WTC11 (cell line): ENCODE measurements around the gene AK3. TPM values are rescaled to one million over a fixed set of nuclear protein-coding genes. Genes with fewer than 3 reads are reported as not detected.

ENCODE experiments used
- ATAC-seq: fragments of 200-7000 bp; cut with Tn5 transposase; 2 replicates; pipeline ENCODE4 v1.10.0; 2021; ENCODE audit warnings: mild to moderate bottlenecking, moderate library complexity
- CTCF ChIA-PET: fragments of 300-600 bp; sonication (Branson Sonifier 250); formaldehyde crosslinking; loops from one replicate; lab custom pipeline; 2021; ENCODE audit warnings: antibody characterized with exemption; lab: Charles Lee
- POLR2A ChIA-PET: fragments of 350-600 bp; sonication (Branson Sonifier 250); formaldehyde crosslinking; loops from one replicate; lab custom pipeline; 2021; ENCODE audit warnings: antibody characterized with exemption; lab: Charles Lee
- DNase-seq: peaks from one replicate; pipeline ENCODE4 v3.0.0; 2021; ENCODE audit warnings: low spot score
- H3K27ac Mint-ChIP-seq: 2 replicates; pipeline ENCODE4 v1.8.0; 2021; ENCODE audit warnings: mixed read lengths
- H3K27me3 Mint-ChIP-seq: 2 replicates; pipeline ENCODE4 v1.8.0; 2021; ENCODE audit warnings: low read depth, mild to moderate bottlenecking, moderate library complexity, mixed read lengths
- H3K36me3 Mint-ChIP-seq: 2 replicates; pipeline ENCODE4 v1.8.0; 2021; ENCODE audit warnings: mixed read lengths
- H3K4me1 Mint-ChIP-seq: 2 replicates; pipeline ENCODE4 v1.8.0; 2022; ENCODE audit warnings: mixed read lengths
- H3K4me3 Mint-ChIP-seq: 2 replicates; pipeline ENCODE4 v1.8.0; 2021; ENCODE audit warnings: mild to moderate bottlenecking, moderate library complexity, mixed read lengths
- H3K9me3 Mint-ChIP-seq: 2 replicates; pipeline ENCODE4 v1.8.0; 2021; ENCODE audit warnings: mixed read lengths
- CBFB ChIP-seq: sonication (generic); formaldehyde crosslinking; IDR thresholded peaks from 2 replicates; pipeline ENCODE4 v1.8.1; 2022; ENCODE audit warnings: mild to moderate bottlenecking, low read depth, missing genetic modification reagents
- FOXK1 ChIP-seq: sonication (generic); formaldehyde crosslinking; IDR thresholded peaks from 2 replicates; pipeline ENCODE4 v1.8.0; 2022; ENCODE audit warnings: mild to moderate bottlenecking, moderate library complexity, missing genetic modification reagents
- FOXP1 ChIP-seq: sonication (generic); formaldehyde crosslinking; IDR thresholded peaks from 2 replicates; pipeline ENCODE4 v1.8.0; 2022; ENCODE audit warnings: missing genetic modification reagents, mild to moderate bottlenecking, moderate library complexity, borderline replicate concordance
- JAZF1 ChIP-seq: fragments of 250-450 bp; sonication (Bioruptor Pico); IDR thresholded peaks from 2 replicates; pipeline ENCODE4 v1.9.0; 2021; ENCODE audit warnings: moderate library complexity, mild to moderate bottlenecking, inconsistent platforms
- MXD4 ChIP-seq: fragments of 250-450 bp; sonication (Bioruptor Pico); IDR thresholded peaks from 2 replicates; pipeline ENCODE4 v1.8.0; 2021; ENCODE audit warnings: mild to moderate bottlenecking, moderate library complexity, borderline replicate concordance
- NR3C1 ChIP-seq: sonication (generic); formaldehyde crosslinking; conservative IDR thresholded peaks from 2 replicates; pipeline ENCODE4 v1.8.1; 2023; ENCODE audit warnings: low read depth, mild to moderate bottlenecking, missing genetic modification reagents
- RORB ChIP-seq: fragments of 250-450 bp; sonication (Bioruptor Pico); IDR thresholded peaks from 2 replicates; pipeline ENCODE4 v1.9.0; 2021; ENCODE audit warnings: mild to moderate bottlenecking
- ZNF138 ChIP-seq: sonication (generic); formaldehyde crosslinking; conservative IDR thresholded peaks from 2 replicates; pipeline ENCODE4 v1.8.1; 2022; ENCODE audit warnings: mild to moderate bottlenecking, moderate library complexity, missing genetic modification reagents
- ZNF263 ChIP-seq: sonication (generic); formaldehyde crosslinking; IDR thresholded peaks from 2 replicates; pipeline ENCODE4 v1.8.1; 2022; ENCODE audit warnings: low read depth, mild to moderate bottlenecking, moderate library complexity, missing genetic modification reagents
- ZNF317 ChIP-seq: sonication (generic); formaldehyde crosslinking; IDR thresholded peaks from 2 replicates; pipeline ENCODE4 v1.8.1; 2023; ENCODE audit warnings: low read depth, mild to moderate bottlenecking, moderate library complexity, missing genetic modification reagents, borderline replicate concordance
- ZNF671 ChIP-seq: fragments of 250-450 bp; sonication (Bioruptor Pico); IDR thresholded peaks from 2 replicates; pipeline ENCODE4 v1.8.0; 2021; ENCODE audit warnings: mild to moderate bottlenecking
- total RNA-seq: library from RNA; stranded (reverse); gene quantifications from 3 replicates; pipeline ENCODE4 v1.2.3, GENCODE V29; 2021
- TF ChIP-seq, protein P1 (sequence below): sonication (generic); formaldehyde crosslinking; IDR thresholded peaks from 2 replicates; pipeline ENCODE4 v1.8.1; 2022; ENCODE audit warnings: mild to moderate bottlenecking, missing genetic modification reagents, moderate library complexity, borderline replicate concordance
- TF ChIP-seq, protein P2 (sequence below): fragments of 250-450 bp; sonication (Bioruptor Pico); IDR thresholded peaks from 2 replicates; pipeline ENCODE4 v1.9.0; 2021; ENCODE audit warnings: mild to moderate bottlenecking, borderline replicate concordance
- TF ChIP-seq, protein P3 (sequence below): fragments of 250-450 bp; sonication (Bioruptor Pico); IDR thresholded peaks from 2 replicates; pipeline ENCODE4 v1.9.0; 2021; ENCODE audit warnings: mild to moderate bottlenecking
- TF ChIP-seq, protein P4 (sequence below): sonication (generic); formaldehyde crosslinking; IDR thresholded peaks from 2 replicates; pipeline ENCODE4 v1.8.1; 2023; ENCODE audit warnings: mild to moderate bottlenecking, missing genetic modification reagents
- TF ChIP-seq, protein P5 (sequence below): sonication (generic); formaldehyde crosslinking; IDR thresholded peaks from 2 replicates; pipeline ENCODE4 v1.8.1; 2022; ENCODE audit warnings: mild to moderate bottlenecking, moderate library complexity, missing genetic modification reagents
- TF ChIP-seq, protein P6 (sequence below): sonication (generic); formaldehyde crosslinking; conservative IDR thresholded peaks from 2 replicates; pipeline ENCODE4 v1.8.1; 2023; ENCODE audit warnings: mild to moderate bottlenecking, low read depth, missing genetic modification reagents, moderate library complexity
- TF ChIP-seq, protein P7 (sequence below): sonication (generic); formaldehyde crosslinking; IDR thresholded peaks from 2 replicates; pipeline ENCODE4 v1.8.0; 2022; ENCODE audit warnings: missing genetic modification reagents

The AK3 gene
- total RNA-seq, 1 experiment from 2014 or later: 28.5 TPM

DNA sequence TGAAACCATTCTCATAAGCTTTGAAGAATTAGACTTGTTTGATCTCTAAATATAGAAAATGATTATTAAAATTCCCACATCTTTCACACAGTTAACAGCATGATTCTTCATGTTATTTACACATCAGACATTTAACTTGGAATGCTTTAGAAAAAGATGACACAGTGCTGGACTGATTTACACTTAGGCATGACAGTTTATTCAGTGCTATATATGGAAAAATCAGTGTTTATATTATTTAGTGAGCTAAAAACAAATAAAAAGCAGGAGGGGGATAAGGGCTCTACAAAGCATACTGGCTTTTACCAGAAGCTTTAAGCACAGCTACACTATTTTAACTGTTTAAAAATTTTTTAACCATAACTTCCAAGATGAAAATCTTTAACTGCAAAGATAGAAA is 31.6 kb downstream of the AK3 start (continued):
- TF ChIP-seq RORB (no peak), ZNF138 (CRISPR knock-in tag) (no peak), FOXP1 (no peak), NR3C1 (CRISPR knock-in tag) (no peak), MXD4 (no peak), FOXK1 (no peak), ZNF263 (CRISPR knock-in tag) (no peak), CBFB (CRISPR knock-in tag) (no peak)
- TF ChIP-seq, protein P1, sequence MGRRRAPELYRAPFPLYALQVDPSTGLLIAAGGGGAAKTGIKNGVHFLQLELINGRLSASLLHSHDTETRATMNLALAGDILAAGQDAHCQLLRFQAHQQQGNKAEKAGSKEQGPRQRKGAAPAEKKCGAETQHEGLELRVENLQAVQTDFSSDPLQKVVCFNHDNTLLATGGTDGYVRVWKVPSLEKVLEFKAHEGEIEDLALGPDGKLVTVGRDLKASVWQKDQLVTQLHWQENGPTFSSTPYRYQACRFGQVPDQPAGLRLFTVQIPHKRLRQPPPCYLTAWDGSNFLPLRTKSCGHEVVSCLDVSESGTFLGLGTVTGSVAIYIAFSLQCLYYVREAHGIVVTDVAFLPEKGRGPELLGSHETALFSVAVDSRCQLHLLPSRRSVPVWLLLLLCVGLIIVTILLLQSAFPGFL (CRISPR knock-in tag): no peak
- TF ChIP-seq, protein P2, sequence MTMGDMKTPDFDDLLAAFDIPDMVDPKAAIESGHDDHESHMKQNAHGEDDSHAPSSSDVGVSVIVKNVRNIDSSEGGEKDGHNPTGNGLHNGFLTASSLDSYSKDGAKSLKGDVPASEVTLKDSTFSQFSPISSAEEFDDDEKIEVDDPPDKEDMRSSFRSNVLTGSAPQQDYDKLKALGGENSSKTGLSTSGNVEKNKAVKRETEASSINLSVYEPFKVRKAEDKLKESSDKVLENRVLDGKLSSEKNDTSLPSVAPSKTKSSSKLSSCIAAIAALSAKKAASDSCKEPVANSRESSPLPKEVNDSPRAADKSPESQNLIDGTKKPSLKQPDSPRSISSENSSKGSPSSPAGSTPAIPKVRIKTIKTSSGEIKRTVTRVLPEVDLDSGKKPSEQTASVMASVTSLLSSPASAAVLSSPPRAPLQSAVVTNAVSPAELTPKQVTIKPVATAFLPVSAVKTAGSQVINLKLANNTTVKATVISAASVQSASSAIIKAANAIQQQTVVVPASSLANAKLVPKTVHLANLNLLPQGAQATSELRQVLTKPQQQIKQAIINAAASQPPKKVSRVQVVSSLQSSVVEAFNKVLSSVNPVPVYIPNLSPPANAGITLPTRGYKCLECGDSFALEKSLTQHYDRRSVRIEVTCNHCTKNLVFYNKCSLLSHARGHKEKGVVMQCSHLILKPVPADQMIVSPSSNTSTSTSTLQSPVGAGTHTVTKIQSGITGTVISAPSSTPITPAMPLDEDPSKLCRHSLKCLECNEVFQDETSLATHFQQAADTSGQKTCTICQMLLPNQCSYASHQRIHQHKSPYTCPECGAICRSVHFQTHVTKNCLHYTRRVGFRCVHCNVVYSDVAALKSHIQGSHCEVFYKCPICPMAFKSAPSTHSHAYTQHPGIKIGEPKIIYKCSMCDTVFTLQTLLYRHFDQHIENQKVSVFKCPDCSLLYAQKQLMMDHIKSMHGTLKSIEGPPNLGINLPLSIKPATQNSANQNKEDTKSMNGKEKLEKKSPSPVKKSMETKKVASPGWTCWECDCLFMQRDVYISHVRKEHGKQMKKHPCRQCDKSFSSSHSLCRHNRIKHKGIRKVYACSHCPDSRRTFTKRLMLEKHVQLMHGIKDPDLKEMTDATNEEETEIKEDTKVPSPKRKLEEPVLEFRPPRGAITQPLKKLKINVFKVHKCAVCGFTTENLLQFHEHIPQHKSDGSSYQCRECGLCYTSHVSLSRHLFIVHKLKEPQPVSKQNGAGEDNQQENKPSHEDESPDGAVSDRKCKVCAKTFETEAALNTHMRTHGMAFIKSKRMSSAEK (CRISPR knock-in tag): no peak
- TF ChIP-seq, protein P3, sequence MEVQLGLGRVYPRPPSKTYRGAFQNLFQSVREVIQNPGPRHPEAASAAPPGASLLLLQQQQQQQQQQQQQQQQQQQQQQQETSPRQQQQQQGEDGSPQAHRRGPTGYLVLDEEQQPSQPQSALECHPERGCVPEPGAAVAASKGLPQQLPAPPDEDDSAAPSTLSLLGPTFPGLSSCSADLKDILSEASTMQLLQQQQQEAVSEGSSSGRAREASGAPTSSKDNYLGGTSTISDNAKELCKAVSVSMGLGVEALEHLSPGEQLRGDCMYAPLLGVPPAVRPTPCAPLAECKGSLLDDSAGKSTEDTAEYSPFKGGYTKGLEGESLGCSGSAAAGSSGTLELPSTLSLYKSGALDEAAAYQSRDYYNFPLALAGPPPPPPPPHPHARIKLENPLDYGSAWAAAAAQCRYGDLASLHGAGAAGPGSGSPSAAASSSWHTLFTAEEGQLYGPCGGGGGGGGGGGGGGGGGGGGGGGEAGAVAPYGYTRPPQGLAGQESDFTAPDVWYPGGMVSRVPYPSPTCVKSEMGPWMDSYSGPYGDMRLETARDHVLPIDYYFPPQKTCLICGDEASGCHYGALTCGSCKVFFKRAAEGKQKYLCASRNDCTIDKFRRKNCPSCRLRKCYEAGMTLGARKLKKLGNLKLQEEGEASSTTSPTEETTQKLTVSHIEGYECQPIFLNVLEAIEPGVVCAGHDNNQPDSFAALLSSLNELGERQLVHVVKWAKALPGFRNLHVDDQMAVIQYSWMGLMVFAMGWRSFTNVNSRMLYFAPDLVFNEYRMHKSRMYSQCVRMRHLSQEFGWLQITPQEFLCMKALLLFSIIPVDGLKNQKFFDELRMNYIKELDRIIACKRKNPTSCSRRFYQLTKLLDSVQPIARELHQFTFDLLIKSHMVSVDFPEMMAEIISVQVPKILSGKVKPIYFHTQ (CRISPR knock-in tag): no peak
- TF ChIP-seq, all 79 proteins: peak for 0

DNA sequence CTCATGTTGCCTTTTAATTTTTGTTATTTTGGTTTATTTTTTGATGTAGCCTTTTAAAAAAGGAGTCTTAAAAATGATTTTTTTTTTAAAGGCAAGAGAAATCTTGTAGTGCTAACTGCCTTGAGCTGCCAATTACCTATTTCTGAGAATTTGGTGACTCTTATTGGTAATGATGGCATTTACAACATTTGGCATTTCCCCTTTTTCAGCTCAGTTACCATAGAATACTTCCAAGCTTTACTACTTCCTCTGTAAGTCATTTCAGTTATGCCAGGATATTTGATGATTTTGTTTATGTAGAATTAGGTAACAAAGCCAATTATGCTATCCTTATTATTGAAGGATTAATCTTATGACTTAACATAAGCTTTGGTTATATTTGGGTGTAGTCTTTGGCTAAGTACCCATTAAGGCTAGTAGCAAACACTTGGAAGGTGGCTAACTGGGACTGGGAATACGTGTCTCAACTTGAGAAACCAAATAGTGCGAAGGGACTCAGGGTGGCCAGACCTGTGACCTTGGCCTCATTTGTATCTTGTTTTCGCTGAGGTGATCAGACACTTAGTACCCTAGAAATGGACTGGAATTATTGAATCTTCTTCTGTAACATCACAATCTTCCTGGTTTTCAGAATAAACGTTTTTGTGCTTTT is 33.9 kb downstream of the AK3 start:
- H3K27me3 Mint-ChIP-seq: no peaks in the 10 kb centered on the region
- ChIA-PET CTCF (interaction anchor here (1.6 kb wide), 1 partner anchor 56 kb away, joined by 3 read pairs; no protein-coding TSS in a partner anchor), POLR2A (no interaction called here)
- ATAC-seq (no peak), DNase-seq (no peak)
- H3K4me1 Mint-ChIP-seq: no peaks in the 10 kb centered on the region
- H3K36me3 Mint-ChIP-seq: peaks cover 17% of the 10 kb centered on the region
- no peak overlapping the region for H3K4me3 Mint-ChIP-seq
- H3K27ac Mint-ChIP-seq: no peak overlapping the region; the same call in 1 of the 2 replicates
- no peaks in the 10 kb centered on the region for H3K9me3 Mint-ChIP-seq
- TF ChIP-seq, protein P4, sequence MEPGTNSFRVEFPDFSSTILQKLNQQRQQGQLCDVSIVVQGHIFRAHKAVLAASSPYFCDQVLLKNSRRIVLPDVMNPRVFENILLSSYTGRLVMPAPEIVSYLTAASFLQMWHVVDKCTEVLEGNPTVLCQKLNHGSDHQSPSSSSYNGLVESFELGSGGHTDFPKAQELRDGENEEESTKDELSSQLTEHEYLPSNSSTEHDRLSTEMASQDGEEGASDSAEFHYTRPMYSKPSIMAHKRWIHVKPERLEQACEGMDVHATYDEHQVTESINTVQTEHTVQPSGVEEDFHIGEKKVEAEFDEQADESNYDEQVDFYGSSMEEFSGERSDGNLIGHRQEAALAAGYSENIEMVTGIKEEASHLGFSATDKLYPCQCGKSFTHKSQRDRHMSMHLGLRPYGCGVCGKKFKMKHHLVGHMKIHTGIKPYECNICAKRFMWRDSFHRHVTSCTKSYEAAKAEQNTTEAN (CRISPR knock-in tag): no peak
- TF ChIP-seq, protein P5, sequence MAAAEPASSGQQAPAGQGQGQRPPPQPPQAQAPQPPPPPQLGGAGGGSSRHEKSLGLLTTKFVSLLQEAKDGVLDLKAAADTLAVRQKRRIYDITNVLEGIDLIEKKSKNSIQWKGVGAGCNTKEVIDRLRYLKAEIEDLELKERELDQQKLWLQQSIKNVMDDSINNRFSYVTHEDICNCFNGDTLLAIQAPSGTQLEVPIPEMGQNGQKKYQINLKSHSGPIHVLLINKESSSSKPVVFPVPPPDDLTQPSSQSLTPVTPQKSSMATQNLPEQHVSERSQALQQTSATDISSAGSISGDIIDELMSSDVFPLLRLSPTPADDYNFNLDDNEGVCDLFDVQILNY (CRISPR knock-in tag): no peak
- TF ChIP-seq, protein P6, sequence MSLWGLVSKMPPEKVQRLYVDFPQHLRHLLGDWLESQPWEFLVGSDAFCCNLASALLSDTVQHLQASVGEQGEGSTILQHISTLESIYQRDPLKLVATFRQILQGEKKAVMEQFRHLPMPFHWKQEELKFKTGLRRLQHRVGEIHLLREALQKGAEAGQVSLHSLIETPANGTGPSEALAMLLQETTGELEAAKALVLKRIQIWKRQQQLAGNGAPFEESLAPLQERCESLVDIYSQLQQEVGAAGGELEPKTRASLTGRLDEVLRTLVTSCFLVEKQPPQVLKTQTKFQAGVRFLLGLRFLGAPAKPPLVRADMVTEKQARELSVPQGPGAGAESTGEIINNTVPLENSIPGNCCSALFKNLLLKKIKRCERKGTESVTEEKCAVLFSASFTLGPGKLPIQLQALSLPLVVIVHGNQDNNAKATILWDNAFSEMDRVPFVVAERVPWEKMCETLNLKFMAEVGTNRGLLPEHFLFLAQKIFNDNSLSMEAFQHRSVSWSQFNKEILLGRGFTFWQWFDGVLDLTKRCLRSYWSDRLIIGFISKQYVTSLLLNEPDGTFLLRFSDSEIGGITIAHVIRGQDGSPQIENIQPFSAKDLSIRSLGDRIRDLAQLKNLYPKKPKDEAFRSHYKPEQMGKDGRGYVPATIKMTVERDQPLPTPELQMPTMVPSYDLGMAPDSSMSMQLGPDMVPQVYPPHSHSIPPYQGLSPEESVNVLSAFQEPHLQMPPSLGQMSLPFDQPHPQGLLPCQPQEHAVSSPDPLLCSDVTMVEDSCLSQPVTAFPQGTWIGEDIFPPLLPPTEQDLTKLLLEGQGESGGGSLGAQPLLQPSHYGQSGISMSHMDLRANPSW (CRISPR knock-in tag): no peak
- TF ChIP-seq ZNF317 (CRISPR knock-in tag): no peak
- TF ChIP-seq, protein P7, sequence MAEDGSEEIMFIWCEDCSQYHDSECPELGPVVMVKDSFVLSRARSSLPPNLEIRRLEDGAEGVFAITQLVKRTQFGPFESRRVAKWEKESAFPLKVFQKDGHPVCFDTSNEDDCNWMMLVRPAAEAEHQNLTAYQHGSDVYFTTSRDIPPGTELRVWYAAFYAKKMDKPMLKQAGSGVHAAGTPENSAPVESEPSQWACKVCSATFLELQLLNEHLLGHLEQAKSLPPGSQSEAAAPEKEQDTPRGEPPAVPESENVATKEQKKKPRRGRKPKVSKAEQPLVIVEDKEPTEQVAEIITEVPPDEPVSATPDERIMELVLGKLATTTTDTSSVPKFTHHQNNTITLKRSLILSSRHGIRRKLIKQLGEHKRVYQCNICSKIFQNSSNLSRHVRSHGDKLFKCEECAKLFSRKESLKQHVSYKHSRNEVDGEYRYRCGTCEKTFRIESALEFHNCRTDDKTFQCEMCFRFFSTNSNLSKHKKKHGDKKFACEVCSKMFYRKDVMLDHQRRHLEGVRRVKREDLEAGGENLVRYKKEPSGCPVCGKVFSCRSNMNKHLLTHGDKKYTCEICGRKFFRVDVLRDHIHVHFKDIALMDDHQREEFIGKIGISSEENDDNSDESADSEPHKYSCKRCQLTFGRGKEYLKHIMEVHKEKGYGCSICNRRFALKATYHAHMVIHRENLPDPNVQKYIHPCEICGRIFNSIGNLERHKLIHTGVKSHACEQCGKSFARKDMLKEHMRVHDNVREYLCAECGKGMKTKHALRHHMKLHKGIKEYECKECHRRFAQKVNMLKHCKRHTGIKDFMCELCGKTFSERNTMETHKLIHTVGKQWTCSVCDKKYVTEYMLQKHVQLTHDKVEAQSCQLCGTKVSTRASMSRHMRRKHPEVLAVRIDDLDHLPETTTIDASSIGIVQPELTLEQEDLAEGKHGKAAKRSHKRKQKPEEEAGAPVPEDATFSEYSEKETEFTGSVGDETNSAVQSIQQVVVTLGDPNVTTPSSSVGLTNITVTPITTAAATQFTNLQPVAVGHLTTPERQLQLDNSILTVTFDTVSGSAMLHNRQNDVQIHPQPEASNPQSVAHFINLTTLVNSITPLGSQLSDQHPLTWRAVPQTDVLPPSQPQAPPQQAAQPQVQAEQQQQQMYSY (CRISPR knock-in tag): no peak
- no peak for TF ChIP-seq ZNF263 (CRISPR knock-in tag)
- no peak for TF ChIP-seq ZNF671 (CRISPR knock-in tag)
- TF ChIP-seq JAZF1 (CRISPR knock-in tag): no peak
